Activated CD4-positive, alpha-beta T cell treated with anti-CD3 and anti-CD28 coated beads for 4 hours (primary cell): ENCODE results near the gene TAMALIN.

Experiments used
- DNase-seq, 2 donors: peaks; one replicate each; pipeline ENCODE4 v3.0.0-alpha.2; 2020

The TAMALIN gene

GRCh38 chr12:52056801-52057637 is 50.3 kb downstream of the TAMALIN start:
- no peak for DNase-seq

GRCh38 chr12:52057638-52058576 is 51.2 kb downstream of the TAMALIN start:
- no peak for DNase-seq

GRCh38 chr12:52058631-52059361 is 52.0 kb downstream of the TAMALIN start:
- no peak for DNase-seq

GRCh38 chr12:52059582-52060497 is 53.1 kb downstream of the TAMALIN start:
- peak in 1 of 2 donors; percentile 22 for DNase-seq

GRCh38 chr12:52060498-52061177 is 53.9 kb downstream of the TAMALIN start:
- no peak for DNase-seq

GRCh38 chr12:52061470-52062166 is 54.9 kb downstream of the TAMALIN start:
- no peak for DNase-seq

GRCh38 chr12:52062167-52063081 is 55.7 kb downstream of the TAMALIN start:
- DNase-seq = no peak

GRCh38 chr12:52063082-52063924 is 56.6 kb downstream of the TAMALIN start:
- no peak for DNase-seq

GRCh38 chr12:52063981-52064649 is 57.4 kb downstream of the TAMALIN start:
- no peak for DNase-seq
